Neural cell (in vitro differentiated cells): ENCODE results near the gene SYK. TPM values are rescaled to one million over a fixed set of nuclear protein-coding genes. Genes with fewer than 3 reads are reported as not detected.
"Not testable (repeated sequence)": the region's sequence is repeated elsewhere in the genome, so short reads cannot be mapped to it uniquely, and the experiment has no call there.

Source experiments
- H2AFZ ChIP-seq: fragments of 200-600, 300-800 bp; sonication (generic), shearing (Covaris generic); 2 replicates; pipeline ENCODE4 v1.6.0; 2014; ENCODE audit warnings: low read depth, mild to moderate bottlenecking, antibody characterized with exemption, low read length, moderate library complexity
- H3F3A ChIP-seq: fragments of 200-600 bp; shearing (Covaris generic); 2 replicates; pipeline ENCODE4 v1.6.1; 2016; ENCODE audit warnings: mild to moderate bottlenecking, moderate library complexity, mixed read lengths, antibody characterized with exemption, low read length; ENCODE audit not compliant: insufficient read depth, poor library complexity, severe bottlenecking
- H3K27ac ChIP-seq: fragments of 200-600, 300-800 bp; sonication (generic), shearing (Covaris generic); 2 replicates; pipeline ENCODE4 v1.5.1; 2014; ENCODE audit warnings: mild to moderate bottlenecking, low read length, moderate library complexity
- H3K27me3 ChIP-seq: fragments of 300-800, 200-600 bp; sonication (generic), shearing (Covaris generic); 2 replicates; pipeline ENCODE4 v1.6.0; 2014; ENCODE audit warnings: mild to moderate bottlenecking, low read depth, low read length, moderate library complexity; ENCODE audit not compliant: insufficient read depth
- H3K36me3 ChIP-seq: fragments of 300-800, 200-600 bp; sonication (generic), shearing (Covaris generic); 2 replicates; pipeline ENCODE4 v1.5.1; 2014; ENCODE audit warnings: mild to moderate bottlenecking, antibody characterized with exemption, low read length, moderate library complexity; ENCODE audit not compliant: insufficient read depth
- H3K4me2 ChIP-seq: fragments of 300-800, 200-600 bp; sonication (generic), shearing (Covaris generic); 2 replicates; pipeline ENCODE4 v1.6.0; 2014; ENCODE audit warnings: mild to moderate bottlenecking, low read length
- H3K4me3 ChIP-seq: fragments of 300-800, 200-600 bp; sonication (generic), shearing (Covaris generic); 2 replicates; pipeline ENCODE4 v1.5.1; 2014; ENCODE audit warnings: mild to moderate bottlenecking, low read length, moderate library complexity
- H3K79me2 ChIP-seq: fragments of 200-600 bp; shearing (Covaris generic); replicated peaks from 2 replicates; pipeline ENCODE4 v1.6.0; 2014; ENCODE audit warnings: mild to moderate bottlenecking, low read length, moderate library complexity; ENCODE audit not compliant: insufficient read depth
- H3K9ac ChIP-seq: fragments of 300-800, 200-600 bp; sonication (generic), shearing (Covaris generic); 2 replicates; pipeline ENCODE4 v1.6.1; 2016; ENCODE audit warnings: mild to moderate bottlenecking, low read length, mixed read lengths
- H3K9me2 ChIP-seq: fragments of 200-600 bp; shearing (Covaris generic); 2 replicates; pipeline ENCODE4 v1.6.1; 2016; ENCODE audit warnings: mild to moderate bottlenecking, low read length, mixed read lengths; ENCODE audit not compliant: insufficient read depth
- H3K9me3 ChIP-seq: fragments of 200-600, 300-800 bp; sonication (generic), shearing (Covaris generic); 2 replicates; pipeline ENCODE4 v1.6.1; 2016; ENCODE audit warnings: mild to moderate bottlenecking, mixed run types, low read length, moderate library complexity, mixed read lengths
- H4K20me1 ChIP-seq: fragments of 200-600 bp; shearing (Covaris generic); 2 replicates; pipeline ENCODE4 v1.6.1; 2016; ENCODE audit warnings: mild to moderate bottlenecking, mixed run types; ENCODE audit not compliant: insufficient read depth
- CTCF ChIP-seq: fragments of 450-650 bp; IDR thresholded peaks from 2 replicates; pipeline ENCODE4 v1.5.1; 2014; ENCODE audit warnings: antibody characterized with exemption, mild to moderate bottlenecking, moderate library complexity; ENCODE audit not compliant: poor library complexity, severe bottlenecking
- EP300 ChIP-seq: fragments of 450-650 bp; conservative IDR thresholded peaks from 2 replicates; pipeline ENCODE4 v1.6.1; 2014; ENCODE audit warnings: antibody characterized with exemption, mild to moderate bottlenecking, moderate library complexity; ENCODE audit not compliant: poor library complexity, severe bottlenecking
- EZH2 ChIP-seq: fragments of 200-600, 300-800 bp; shearing (Covaris generic), sonication (generic); IDR thresholded peaks from 2 replicates; pipeline ENCODE4 v1.6.1; 2014; ENCODE audit warnings: antibody characterized with exemption, low read length, borderline replicate concordance, mild to moderate bottlenecking; ENCODE audit not compliant: insufficient read depth, poor library complexity, severe bottlenecking
- MXI1 ChIP-seq: fragments of 450-650 bp; conservative IDR thresholded peaks from 2 replicates; pipeline ENCODE4 v1.6.1; 2014; ENCODE audit warnings: antibody characterized with exemption, mild to moderate bottlenecking; ENCODE audit not compliant: poor library complexity, severe bottlenecking
- POLR2AphosphoS5 ChIP-seq: IDR thresholded peaks from 2 replicates; pipeline ENCODE4 v1.6.1; 2012
- RAD21 ChIP-seq: fragments of 450-650 bp; conservative IDR thresholded peaks from 2 replicates; pipeline ENCODE4 v1.6.1; 2014; ENCODE audit warnings: antibody characterized with exemption, mild to moderate bottlenecking, moderate library complexity
- REST ChIP-seq: IDR thresholded peaks from 2 replicates; pipeline ENCODE4 v1.6.1; 2012; ENCODE audit warnings: borderline replicate concordance
- SMC3 ChIP-seq: fragments of 450-650 bp; conservative IDR thresholded peaks from 2 replicates; pipeline ENCODE4 v1.6.1; 2014; ENCODE audit warnings: antibody characterized with exemption, mild to moderate bottlenecking, moderate library complexity; ENCODE audit not compliant: poor library complexity
- TAF1 ChIP-seq: IDR thresholded peaks from 2 replicates; pipeline ENCODE4 v1.6.1; 2012; ENCODE audit warnings: low read depth
- polyA plus RNA-seq: library from polyadenylated mRNA; depleted of rRNA; stranded (reverse); fragments of >200 nt; gene quantifications from 2 replicates; pipeline ENCODE4 v1.2.3, GENCODE V29; 2014

Gene SYK
- polyA plus RNA-seq, 1 donor from 2014 or later: not detected

GRCh38 chr9:90787771-90788460 lies 13.7 kb upstream of the SYK start:
- Histone ChIP-seq H2AFZ (no peak overlapping the region), H3K4me2 (no peak overlapping the region), H3K36me3 (no peaks in the 10 kb centered on the region), H3K9me3 (no peaks in the 10 kb centered on the region), H3K4me3 (no peak overlapping the region), H3K79me2 (no peaks in the 10 kb centered on the region), H3K27me3 (no peaks in the 10 kb centered on the region), H3K9me2 (no peaks in the 10 kb centered on the region), H3K9ac (no peak overlapping the region), H3F3A (no peaks in the 10 kb centered on the region), H4K20me1 (no peaks in the 10 kb centered on the region), H3K27ac (no peak overlapping the region)
- TF ChIP-seq EZH2: no peak
- TF ChIP-seq SMC3: no peak
- no peak for TF ChIP-seq REST
- no peak for TF ChIP-seq CTCF
- TF ChIP-seq MXI1: no peak
- no peak for TF ChIP-seq TAF1
- TF ChIP-seq RAD21: no peak
- no peak for TF ChIP-seq EP300
- no peak for TF ChIP-seq POLR2AphosphoS5

- H3K79me2 ChIP-seq, H3F3A ChIP-seq, H3K27ac ChIP-seq, H2AFZ ChIP-seq, H3K36me3 ChIP-seq, H3K9me2 ChIP-seq, H3K4me2 ChIP-seq, H3K9ac ChIP-seq, H3K27me3 ChIP-seq, H3K9me3 ChIP-seq, H4K20me1 ChIP-seq, H3K4me3 ChIP-seq: not testable (repeated sequence)
Measured at GRCh38 chr9:90788527-90788926, 13.1 kb upstream of the SYK start.

GRCh38 chr9:90789408-90789807 lies 12.2 kb upstream of the SYK start:
- Histone ChIP-seq H3K9me2 (no peaks in the 10 kb centered on the region), H3K9ac (no peak overlapping the region), H4K20me1 (no peaks in the 10 kb centered on the region), H3K27ac (no peak overlapping the region), H3K4me3 (no peak overlapping the region), H3F3A (no peaks in the 10 kb centered on the region), H3K4me2 (no peak overlapping the region), H3K27me3 (no peaks in the 10 kb centered on the region), H3K79me2 (no peaks in the 10 kb centered on the region), H3K36me3 (no peaks in the 10 kb centered on the region), H3K9me3 (no peaks in the 10 kb centered on the region), H2AFZ (no peak overlapping the region)
- TF ChIP-seq CTCF: no peak
